Lower leg skin (tissue), 3 donors: ENCODE results near the gene SH3D19.

Source experiments
- POLR2A ChIP-seq, 2 donors: fragments of 450-650 bp; IDR thresholded peaks; one replicate each; pipeline ENCODE4 v1.6.1; 2016 to 2017; ENCODE audit warnings: antibody characterized with exemption in 2 of 2, mild to moderate bottlenecking in 1 of 2, moderate library complexity in 1 of 2
- TF ChIP-seq, protein P1 (sequence below), 3 donors: fragments of 450-650 bp; IDR thresholded peaks; one replicate each; pipeline ENCODE4 v1.5.1; 2016; ENCODE audit warnings: antibody characterized with exemption in 3 of 3, mild to moderate bottlenecking in 3 of 3, moderate library complexity in 2 of 3

DNA sequence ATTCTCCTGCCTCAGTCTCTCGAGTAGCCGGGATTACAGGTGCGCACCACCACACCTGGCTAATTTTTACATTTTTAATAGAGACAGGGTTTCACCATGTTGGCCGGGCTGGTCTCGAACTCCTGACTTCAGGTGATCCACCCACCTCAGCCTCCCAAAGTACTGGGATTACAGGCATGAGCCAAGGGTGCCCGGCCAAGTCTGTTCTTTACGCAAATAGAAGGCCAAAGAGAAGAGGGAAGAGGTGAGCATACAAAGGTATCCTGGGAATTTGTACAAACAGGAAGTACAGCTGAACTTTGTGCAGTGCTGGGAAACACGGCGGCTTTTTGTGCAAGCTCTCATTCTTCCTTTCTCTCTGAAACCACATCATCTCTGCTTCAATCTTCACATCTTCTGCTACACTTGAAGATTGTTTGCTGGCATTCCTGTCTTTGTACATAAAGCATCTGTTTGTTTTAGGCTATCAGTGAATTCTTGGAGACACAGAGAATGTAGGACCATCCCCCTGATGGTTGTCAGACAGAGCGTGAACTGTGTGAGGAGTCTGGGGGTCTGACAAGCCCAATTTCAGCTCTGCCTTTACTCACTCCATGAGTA, 120.4 kb downstream of the SH3D19 start:
- TF ChIP-seq, protein P1, sequence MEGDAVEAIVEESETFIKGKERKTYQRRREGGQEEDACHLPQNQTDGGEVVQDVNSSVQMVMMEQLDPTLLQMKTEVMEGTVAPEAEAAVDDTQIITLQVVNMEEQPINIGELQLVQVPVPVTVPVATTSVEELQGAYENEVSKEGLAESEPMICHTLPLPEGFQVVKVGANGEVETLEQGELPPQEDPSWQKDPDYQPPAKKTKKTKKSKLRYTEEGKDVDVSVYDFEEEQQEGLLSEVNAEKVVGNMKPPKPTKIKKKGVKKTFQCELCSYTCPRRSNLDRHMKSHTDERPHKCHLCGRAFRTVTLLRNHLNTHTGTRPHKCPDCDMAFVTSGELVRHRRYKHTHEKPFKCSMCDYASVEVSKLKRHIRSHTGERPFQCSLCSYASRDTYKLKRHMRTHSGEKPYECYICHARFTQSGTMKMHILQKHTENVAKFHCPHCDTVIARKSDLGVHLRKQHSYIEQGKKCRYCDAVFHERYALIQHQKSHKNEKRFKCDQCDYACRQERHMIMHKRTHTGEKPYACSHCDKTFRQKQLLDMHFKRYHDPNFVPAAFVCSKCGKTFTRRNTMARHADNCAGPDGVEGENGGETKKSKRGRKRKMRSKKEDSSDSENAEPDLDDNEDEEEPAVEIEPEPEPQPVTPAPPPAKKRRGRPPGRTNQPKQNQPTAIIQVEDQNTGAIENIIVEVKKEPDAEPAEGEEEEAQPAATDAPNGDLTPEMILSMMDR (IDR thresholded peaks at IDR 0.05) = no peak
- TF ChIP-seq POLR2A (IDR thresholded peaks at IDR 0.05) = no peak
